Lower leg skin (tissue), 4 donors: ENCODE results near the gene MYO10. TPM values are rescaled to one million over a fixed set of nuclear protein-coding genes. Genes with fewer than 3 reads are reported as not detected.
"Not testable (repeated sequence)": the region's sequence is repeated elsewhere in the genome, so short reads cannot be mapped to it uniquely, and the experiment has no call there.

Source experiments
- DNase-seq, 2 donors: peaks; one replicate each; pipeline ENCODE4 v3.0.0-alpha.2; 2019; ENCODE audit warnings: low spot score in 2 of 2
- H3K4me3 ChIP-seq: fragments of 200-600 bp; sonication (generic); 2 replicates; pipeline ENCODE4 v1.5.1; 2017; ENCODE audit warnings: mild to moderate bottlenecking, low read depth; ENCODE audit not compliant: poor library complexity, severe bottlenecking
- CTCF ChIP-seq, 3 donors: fragments of 450-650 bp; IDR thresholded peaks; one replicate each; pipeline ENCODE4 v1.5.1; 2016; ENCODE audit warnings: antibody characterized with exemption in 3 of 3, mild to moderate bottlenecking in 3 of 3, moderate library complexity in 2 of 3
- POLR2A ChIP-seq, 2 donors: fragments of 450-650 bp; IDR thresholded peaks; one replicate each; pipeline ENCODE4 v1.6.1; 2016 to 2017; ENCODE audit warnings: antibody characterized with exemption in 2 of 2, mild to moderate bottlenecking in 1 of 2, moderate library complexity in 1 of 2
- WGBS, 2 donors: methylation state at CpG; one replicate each; pipeline ENCODE4 v1.1.5; 2018; 5-methylcytosine and 5-hydroxymethylcytosine counted together
- intact Hi-C: fragments of 100-400 bp; cut with DNase I; formaldehyde crosslinking; loops from one replicate; pipeline ENCODE4 v1.15.0; 2023; ENCODE audit warnings: low total_unique reads
- total RNA-seq, 4 donors: library from RNA; depleted of rRNA; stranded (reverse); fragments of >200 nt; gene quantifications; one replicate each; pipeline ENCODE4 v1.1.0, GENCODE V29; 2016

The MYO10 gene
- total RNA-seq, 4 donors from 2014 or later = 34.7 to 57.4 (median 47.3) TPM

GRCh38 chr5:16726538-16726946 lies 209.5 kb downstream of the MYO10 start:
- peak in 1 of 2 donors; percentile 52 for DNase-seq
- intact Hi-C loops = no loop called here
- TF ChIP-seq CTCF (IDR thresholded peaks at IDR 0.05) = no peak
- TF ChIP-seq POLR2A (IDR thresholded peaks at IDR 0.05) = no peak
- WGBS, 2 donors = 69 to 74% methylated on average over 5 of the region's 5 CpGs
- no peak overlapping the region for H3K4me3 ChIP-seq

GRCh38 chr5:16725575-16725974 lies 210.5 kb downstream of the MYO10 start:
- intact Hi-C loops = no loop called here
- TF ChIP-seq CTCF (IDR thresholded peaks at IDR 0.05) = no peak
- no peak for TF ChIP-seq POLR2A (IDR thresholded peaks at IDR 0.05)
- DNase-seq = peak in 1 of 2 donors; percentile 49
- no peak overlapping the region for H3K4me3 ChIP-seq
- 95 to 97% methylated on average over 7 of the region's 7 CpGs for WGBS, 2 donors

GRCh38 chr5:16723821-16724220 lies 212.3 kb downstream of the MYO10 start:
- intact Hi-C loops = no loop called here
- no peak overlapping the region for H3K4me3 ChIP-seq
- no peak for DNase-seq
- WGBS, 2 donors = 66 to 80% methylated on average over 6 of the region's 6 CpGs
- TF ChIP-seq POLR2A (IDR thresholded peaks at IDR 0.05) (no peak), CTCF (IDR thresholded peaks at IDR 0.05) (no peak)

GRCh38 chr5:16722097-16722495 lies 214.0 kb downstream of the MYO10 start:
- intact Hi-C loops = no loop called here
- TF ChIP-seq POLR2A (IDR thresholded peaks at IDR 0.05) (no peak), CTCF (IDR thresholded peaks at IDR 0.05) (no peak)
- WGBS, 2 donors = 92 to 94% methylated on average over 7 of the region's 7 CpGs
- H3K4me3 ChIP-seq = no peak overlapping the region
- no peak for DNase-seq

- intact Hi-C loops = no loop called here
- TF ChIP-seq CTCF (IDR thresholded peaks at IDR 0.05) = no peak
- no peak for TF ChIP-seq POLR2A (IDR thresholded peaks at IDR 0.05)
- no peak overlapping the region for H3K4me3 ChIP-seq
- DNase-seq = no peak
- 87 to 89% methylated on average over 11 of the region's 11 CpGs for WGBS, 2 donors
Measured at GRCh38 chr5:16721151-16722096, 214.7 kb downstream of the MYO10 start.

GRCh38 chr5:16718036-16718435 lies 218.1 kb downstream of the MYO10 start:
- not testable (repeated sequence) for DNase-seq

More at GRCh38 chr5:16718036-16718435, 218.1 kb downstream of the MYO10 start:
- intact Hi-C loops, H3K4me3 ChIP-seq: not testable (repeated sequence)
- 90 to 91% methylated on average over 13 to 19 of the region's 23 CpGs for WGBS, 2 donors
